GM21367 (cell line): ENCODE results near the gene FHIP1B.

Experiments
- ATAC-seq: cut with Tn5 transposase; IDR thresholded peaks from one replicate; pipeline ENCODE4 v1.9.1; 2021; ENCODE audit not compliant: unreplicated experiment

The FHIP1B gene

GRCh38 chr11:6202041-6202440 is 32.4 kb downstream of the FHIP1B start:
- ATAC-seq: no peak

GRCh38 chr11:6201481-6201880 is 33.0 kb downstream of the FHIP1B start:
- no peak for ATAC-seq

DNA sequence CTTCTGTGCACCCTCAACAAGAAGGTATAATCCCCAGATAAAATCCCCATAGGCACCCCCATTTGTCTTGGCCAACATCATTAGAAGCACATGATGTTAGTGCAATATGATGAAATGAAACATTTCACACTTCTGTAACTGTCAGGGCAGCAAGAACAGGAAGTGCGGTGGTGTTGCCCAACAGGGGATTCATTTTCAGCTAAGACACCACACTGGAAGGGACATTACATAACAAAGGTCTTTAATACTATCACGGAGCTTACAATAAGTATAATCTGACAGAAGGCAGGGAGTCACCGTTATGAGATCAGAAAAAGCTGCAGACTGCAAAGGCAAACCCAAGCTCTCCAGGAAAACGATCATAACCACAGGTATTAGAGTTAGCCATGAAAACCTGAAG is 33.5 kb downstream of the FHIP1B start:
- no peak for ATAC-seq

DNA sequence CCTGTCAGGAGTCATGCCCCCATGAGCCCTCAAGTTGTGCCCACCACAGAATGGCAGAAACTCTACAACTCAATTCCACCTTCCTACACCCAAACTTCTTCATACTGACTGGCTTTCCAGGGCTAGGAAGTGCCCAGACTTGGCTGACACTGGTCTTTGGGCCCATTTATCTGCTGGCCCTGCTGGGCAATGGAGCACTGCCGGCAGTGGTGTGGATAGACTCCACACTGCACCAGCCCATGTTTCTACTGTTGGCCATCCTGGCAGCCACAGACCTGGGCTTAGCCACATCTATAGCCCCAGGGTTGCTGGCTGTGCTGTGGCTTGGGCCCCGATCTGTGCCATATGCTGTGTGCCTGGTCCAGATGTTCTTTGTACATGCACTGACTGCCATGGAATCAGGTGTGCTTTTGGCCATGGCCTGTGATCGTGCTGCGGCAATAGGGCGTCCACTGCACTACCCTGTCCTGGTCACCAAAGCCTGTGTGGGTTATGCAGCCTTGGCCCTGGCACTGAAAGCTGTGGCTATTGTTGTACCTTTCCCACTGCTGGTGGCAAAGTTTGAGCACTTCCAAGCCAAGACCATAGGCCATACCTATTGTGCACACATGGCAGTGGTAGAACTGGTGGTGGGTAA is 35.1 kb downstream of the FHIP1B start, which contains the start of gene OR52W1:
Gene OR52W1 (plus strand): TSS at position 51 of the 637 bp plus-strand sequence. CDS start 0 bp downstream, at position 51.
- no peak for ATAC-seq

GRCh38 chr11:6197466-6198200 is 36.8 kb downstream of the FHIP1B start:
- ATAC-seq: no peak

- ATAC-seq: no peak
These were observed 38.0 kb downstream of the FHIP1B start for GRCh38 chr11:6196396-6196795.

DNA sequence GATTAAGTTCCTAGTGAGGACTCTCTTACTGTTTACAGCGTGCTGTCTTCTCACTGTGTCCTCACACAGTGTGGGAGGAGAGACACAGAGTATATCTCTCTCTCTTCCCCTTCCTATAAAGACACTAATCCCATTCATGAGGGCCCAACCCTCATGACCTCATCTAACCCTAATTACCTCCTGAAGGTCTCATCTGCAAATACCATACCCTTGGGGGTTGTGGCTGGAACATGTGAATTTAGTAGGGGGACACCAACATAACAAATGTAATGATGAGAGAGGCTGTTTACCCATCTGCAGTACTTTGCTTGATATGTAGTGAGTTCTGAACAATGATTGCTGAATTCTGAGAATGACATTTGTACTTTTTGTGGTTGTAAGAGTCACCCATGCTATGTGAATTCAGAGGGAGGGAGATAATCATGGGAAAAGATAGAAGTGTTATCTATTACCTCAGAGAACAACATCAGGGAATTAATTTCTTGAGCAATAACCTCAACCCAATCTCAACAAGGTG is 40.3 kb downstream of the FHIP1B start:
- ATAC-seq: no peak

DNA sequence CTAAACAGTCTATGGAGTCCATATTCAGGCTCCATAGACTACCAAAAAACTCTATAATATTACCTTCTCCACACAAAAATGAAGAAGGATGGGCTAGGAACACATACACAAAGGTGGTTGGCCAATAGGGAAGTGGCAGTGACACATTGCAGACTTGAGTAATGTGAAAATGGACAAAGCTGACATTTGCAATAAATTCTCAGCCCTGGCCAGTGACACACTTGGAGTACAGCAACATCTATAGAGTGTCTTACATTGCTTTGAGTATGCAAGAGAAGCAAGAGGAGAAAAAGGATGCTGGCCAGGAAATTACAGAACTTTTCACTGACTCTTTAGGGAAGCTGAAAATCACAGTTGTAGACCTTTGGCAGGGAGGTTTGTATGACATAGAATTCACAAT is 42.7 kb downstream of the FHIP1B start:
- ATAC-seq: no peak

DNA sequence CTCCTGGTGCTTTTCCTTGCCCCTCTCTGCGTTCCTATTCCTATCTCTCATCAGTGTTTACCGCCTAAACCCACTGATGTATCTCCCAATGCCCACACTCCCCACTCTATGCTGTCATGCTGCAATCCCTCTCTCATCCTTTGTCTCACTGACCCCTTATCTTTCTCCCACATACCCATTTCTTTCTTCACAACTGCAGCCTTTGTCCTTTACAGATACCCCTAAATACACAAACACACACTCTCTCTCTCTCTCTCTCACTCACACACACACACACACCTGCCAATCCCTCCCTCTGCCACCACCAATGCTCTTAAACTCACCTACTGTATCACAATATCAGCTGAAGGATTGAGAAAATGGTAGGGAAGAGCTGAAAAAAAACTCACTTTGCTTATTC is 59.0 kb downstream of the FHIP1B start:
- ATAC-seq: no peak

GRCh38 chr11:6170226-6170625 is 64.2 kb downstream of the FHIP1B start, which contains the start of gene OR52B2:
Gene OR52B2 (minus strand): TSS chr11:6170326. CDS start chr11:6170326, 0 bp downstream.
- no peak for ATAC-seq
